ENCODE data around the gene TEKT5. TPM values are rescaled to one million over a fixed set of nuclear protein-coding genes. Genes with fewer than 3 reads are reported as not detected.
A peak's percentile ranks its signal among the peaks of the same experiment; 100 is the strongest.

TEKT5 gene
- total RNA-seq, 2 donors from 2014 or later, result not detected

DNA sequence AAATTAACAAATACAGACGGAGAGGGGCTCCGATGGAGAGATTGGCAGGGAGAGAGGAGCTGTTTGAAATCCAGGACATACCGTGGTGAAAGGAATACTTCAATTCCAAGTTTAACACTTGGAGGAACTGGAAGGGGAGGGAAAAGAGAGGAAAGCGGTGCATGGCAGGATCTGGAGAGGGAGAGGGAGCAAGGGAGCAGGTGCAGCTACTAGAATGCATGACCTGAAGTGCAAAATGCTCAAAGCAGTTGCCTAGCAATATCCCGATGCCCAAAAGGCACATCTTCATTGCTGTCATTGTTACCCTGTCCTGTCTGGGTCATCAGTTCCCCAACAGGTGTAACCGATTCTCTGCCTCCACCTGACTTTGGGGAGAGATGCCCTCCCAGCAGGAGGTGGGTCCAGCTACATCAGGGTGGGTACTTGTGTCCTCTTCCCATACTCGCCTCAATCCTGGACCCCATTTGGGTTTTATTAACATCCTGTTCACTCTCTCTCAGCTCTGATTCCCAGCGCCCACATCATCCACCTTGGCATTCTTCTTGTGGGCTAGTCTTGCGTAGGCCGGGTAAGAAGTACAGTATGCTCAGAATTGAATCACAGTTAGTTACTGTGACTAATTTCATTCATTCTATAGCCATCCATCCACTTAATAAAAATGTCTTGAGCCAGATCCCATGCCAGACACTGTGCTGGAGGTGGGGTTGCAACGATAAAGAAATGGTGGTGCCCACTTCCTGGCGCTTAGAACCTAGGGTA is 76.9 kb downstream of the TEKT5 start:
- Histone ChIP-seq H3K9me3 (no peaks in the 10 kb centered on the region), H3K27ac (peak overlapping the region; percentile 51 to 73), H3K4me3 (no peak overlapping the region), H3K4me1 (peaks cover 0 to 44% of the 10 kb centered on the region in 2 donors), H3K36me3 (no peaks in the 10 kb centered on the region), H3K27me3 (no peaks in the 10 kb centered on the region)
- DNase-seq (ENCODE audit: low spot score), result no peak
- TF ChIP-seq, protein P1, sequence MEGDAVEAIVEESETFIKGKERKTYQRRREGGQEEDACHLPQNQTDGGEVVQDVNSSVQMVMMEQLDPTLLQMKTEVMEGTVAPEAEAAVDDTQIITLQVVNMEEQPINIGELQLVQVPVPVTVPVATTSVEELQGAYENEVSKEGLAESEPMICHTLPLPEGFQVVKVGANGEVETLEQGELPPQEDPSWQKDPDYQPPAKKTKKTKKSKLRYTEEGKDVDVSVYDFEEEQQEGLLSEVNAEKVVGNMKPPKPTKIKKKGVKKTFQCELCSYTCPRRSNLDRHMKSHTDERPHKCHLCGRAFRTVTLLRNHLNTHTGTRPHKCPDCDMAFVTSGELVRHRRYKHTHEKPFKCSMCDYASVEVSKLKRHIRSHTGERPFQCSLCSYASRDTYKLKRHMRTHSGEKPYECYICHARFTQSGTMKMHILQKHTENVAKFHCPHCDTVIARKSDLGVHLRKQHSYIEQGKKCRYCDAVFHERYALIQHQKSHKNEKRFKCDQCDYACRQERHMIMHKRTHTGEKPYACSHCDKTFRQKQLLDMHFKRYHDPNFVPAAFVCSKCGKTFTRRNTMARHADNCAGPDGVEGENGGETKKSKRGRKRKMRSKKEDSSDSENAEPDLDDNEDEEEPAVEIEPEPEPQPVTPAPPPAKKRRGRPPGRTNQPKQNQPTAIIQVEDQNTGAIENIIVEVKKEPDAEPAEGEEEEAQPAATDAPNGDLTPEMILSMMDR (IDR thresholded peaks at IDR 0.05), result no peak

DNA sequence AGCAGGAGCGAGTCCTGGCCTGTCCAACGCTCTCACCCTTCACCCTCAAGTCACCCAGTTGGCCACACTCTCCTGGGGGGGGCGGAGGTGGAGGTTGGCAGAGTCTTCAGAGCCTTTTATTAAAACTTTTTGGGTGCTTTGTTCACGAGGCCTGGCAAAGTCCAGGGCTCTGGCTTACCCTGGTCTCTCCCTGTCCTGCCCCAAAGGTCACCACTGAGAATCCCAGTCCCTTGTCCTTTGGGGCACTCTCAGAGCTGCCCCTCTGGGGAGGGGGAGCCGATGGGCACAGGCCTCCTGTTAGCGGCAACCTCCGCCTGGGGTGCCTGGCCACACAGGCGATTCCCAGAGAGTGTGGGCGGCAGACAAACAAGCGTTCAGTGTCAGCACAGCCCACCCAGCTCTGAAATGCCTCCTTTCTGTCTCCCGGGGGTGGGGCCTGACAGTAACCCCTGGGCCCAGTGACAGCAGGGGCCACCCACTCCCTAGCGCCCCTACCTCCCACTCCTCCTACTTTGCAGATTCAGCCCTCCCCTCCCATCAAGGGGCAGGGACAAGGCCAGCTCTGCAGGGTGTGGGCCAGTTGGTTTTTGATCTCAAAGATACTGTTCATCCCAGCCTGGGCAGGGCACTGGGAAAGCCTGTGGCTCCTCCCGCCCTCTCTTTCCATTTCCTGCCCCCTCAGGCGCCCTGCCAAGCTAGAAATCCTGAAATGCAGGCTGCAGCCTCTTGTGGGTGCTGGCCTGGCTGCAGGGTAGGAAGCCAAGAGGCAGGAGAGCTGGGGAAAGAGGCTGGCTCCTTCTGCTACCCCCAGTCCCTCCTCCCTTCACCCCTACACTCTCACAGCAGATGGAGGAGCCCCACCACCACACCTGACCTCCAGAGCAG is 77.7 kb downstream of the TEKT5 start:
- H3K4me1 ChIP-seq, result peaks cover 0 to 39% of the 10 kb centered on the region in 2 donors
- H3K36me3 ChIP-seq, result no peaks in the 10 kb centered on the region
- H3K27me3 ChIP-seq, result no peaks in the 10 kb centered on the region
- H3K4me3 ChIP-seq, result no peak overlapping the region
- peak; percentile 71 for DNase-seq (ENCODE audit: low spot score)
- TF ChIP-seq, protein P1 (IDR thresholded peaks at IDR 0.05), result no peak
- H3K27ac ChIP-seq, result peak overlapping the region; percentile 51 to 73
- no peaks in the 10 kb centered on the region for H3K9me3 ChIP-seq

DNA sequence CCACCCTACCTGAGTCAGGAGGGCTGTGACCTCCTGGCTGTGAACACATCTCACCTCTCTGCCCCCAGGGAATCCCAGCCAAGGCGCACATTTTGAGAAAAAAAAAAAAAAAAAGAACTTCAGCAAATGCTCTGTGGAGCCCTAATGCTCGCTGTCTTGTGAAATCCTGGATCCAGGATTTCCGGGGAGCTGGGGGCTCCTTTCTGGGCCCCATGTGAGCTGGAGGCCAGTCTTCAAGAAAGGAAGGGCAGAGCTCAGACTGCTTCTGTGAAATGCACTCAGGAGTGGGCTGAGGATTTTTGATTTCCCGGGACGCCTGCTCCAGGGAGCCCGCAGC is 78.3 kb downstream of the TEKT5 start:
- no peak for DNase-seq (ENCODE audit: low spot score)
- no peak overlapping the region for H3K4me3 ChIP-seq
- TF ChIP-seq, protein P1 (IDR thresholded peaks at IDR 0.05), result no peak
- peak overlapping the region; percentile 51 to 73 for H3K27ac ChIP-seq
- no peaks in the 10 kb centered on the region for H3K9me3 ChIP-seq
- peaks cover 0 to 39% of the 10 kb centered on the region in 2 donors for H3K4me1 ChIP-seq
- H3K27me3 ChIP-seq, result no peaks in the 10 kb centered on the region
- H3K36me3 ChIP-seq, result no peaks in the 10 kb centered on the region

DNA sequence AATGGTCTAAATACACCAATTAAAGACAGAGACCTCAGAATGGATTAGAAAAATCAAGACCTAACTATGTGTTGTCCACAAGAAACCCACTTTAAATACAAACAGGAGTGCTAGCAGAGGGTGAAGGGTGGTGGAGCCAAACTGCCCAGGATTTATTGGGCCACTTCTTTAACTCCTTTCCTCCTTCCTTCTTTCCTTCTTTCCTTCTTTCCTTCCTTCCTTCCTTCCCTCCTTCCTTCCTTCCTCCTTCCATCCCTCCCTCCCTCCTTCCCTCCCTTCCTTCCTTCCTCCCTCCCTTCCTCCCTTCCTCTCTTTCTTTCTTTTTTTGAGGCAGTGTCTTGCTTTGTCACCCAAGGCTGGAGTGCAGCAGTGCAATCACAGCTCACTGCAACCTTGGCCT is 80.0 kb downstream of the TEKT5 start:
- no peak overlapping the region for H3K4me3 ChIP-seq
- TF ChIP-seq, protein P1 (IDR thresholded peaks at IDR 0.05), result no peak

DNA sequence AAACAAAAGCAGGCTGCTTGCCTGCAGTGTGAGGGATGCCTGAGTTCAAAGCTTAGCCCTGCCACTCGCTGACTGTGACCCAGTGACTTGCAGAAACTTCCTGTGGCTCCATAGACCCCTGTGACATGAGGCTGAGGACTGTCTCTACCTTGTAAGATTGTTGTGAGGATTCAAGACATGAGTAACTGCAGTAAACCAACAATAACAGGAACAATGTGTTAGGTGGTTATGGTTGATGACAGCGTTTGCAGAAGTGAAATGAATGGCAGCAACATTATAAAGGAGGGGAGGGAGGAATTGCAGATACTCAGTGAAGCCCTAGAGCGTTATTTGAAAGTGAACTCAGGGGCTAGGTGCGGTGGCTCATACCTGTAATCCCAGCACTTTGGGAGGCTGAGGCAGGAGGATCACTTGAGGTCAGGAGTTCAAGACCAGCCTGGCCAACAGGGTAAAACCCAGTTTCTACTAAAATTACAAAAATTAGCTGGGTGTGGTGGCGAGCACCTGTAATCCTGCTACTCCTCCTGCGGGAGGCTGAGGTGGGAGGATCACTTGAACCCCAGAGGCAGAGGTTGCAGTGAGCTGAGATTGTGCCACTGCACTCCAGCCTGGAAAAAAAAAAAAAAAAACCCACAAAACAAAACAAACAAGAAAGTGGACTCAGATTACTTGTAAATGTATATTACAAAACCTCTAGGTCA is 80.8 kb downstream of the TEKT5 start:
- Histone ChIP-seq H3K27ac (no peak overlapping the region), H3K27me3 (no peaks in the 10 kb centered on the region), H3K36me3 (no peaks in the 10 kb centered on the region), H3K4me1 (peaks cover 0 to 34% of the 10 kb centered on the region in 2 donors), H3K4me3 (no peak overlapping the region), H3K9me3 (no peaks in the 10 kb centered on the region)
- DNase-seq (ENCODE audit: low spot score), result no peak
- TF ChIP-seq, protein P1 (IDR thresholded peaks at IDR 0.05), result no peak

More for the DNA sequence above, 80.0 kb downstream of the TEKT5 start:
- DNase-seq (ENCODE audit: low spot score), result no peak
- no peaks in the 10 kb centered on the region for H3K9me3 ChIP-seq
- H3K36me3 ChIP-seq, result no peaks in the 10 kb centered on the region
- H3K27me3 ChIP-seq, result no peaks in the 10 kb centered on the region
- no peak overlapping the region for H3K27ac ChIP-seq
- H3K4me1 ChIP-seq, result peaks cover 0 to 34% of the 10 kb centered on the region in 2 donors
